Measurements from ENCODE around the gene LIFR. TPM values are rescaled to one million over a fixed set of nuclear protein-coding genes. Genes with fewer than 3 reads are reported as not detected.

Gene LIFR
- total and polyA plus RNA-seq, 2 of the 4 experiments (the other 2 are of a cell fraction), result 1.9 to 10.4 TPM

DNA sequence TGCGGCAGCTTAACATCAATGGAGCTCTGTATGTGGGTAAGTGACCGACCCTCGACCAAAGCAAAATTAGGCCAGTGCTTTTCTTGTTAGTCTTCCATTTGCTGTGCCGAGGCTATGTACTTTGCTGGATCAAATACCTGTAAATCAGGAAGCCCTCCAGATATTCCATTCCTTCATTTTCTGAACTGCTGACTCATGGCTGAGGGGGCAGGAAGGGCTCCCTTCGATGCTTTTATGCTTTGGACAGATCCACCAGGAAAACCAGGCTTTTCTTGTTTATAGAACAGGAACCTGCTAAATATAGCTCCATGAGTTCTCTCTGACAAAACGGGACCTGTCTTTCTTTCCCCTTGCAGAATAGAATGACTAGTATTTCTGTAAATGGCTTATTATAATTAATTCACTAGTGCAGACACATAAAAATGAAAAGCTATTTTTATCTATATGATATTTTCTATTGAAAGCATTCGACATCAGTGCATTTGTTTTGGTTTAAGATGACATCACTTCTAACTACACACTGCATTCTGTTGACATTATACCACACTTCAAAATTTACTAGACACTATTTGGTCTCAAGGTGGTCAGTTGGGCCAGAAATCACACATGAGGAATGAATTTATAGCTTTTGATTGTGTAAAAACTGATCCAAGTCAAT, 93.3 kb downstream of the LIFR start:
- no peak overlapping the region for H3K9ac ChIP-seq (ENCODE audit: low read depth, low read length)
- intact Hi-C loops (cut with micrococcal nuclease), result no loop called here
- H4K20me1 ChIP-seq (ENCODE audit: insufficient read depth, low read length), result peaks cover 5% of the 10 kb centered on the region
- H3K4ac ChIP-seq (ENCODE audit: low read depth, low read length), result peak overlapping the region; percentile 65
- H4K5ac ChIP-seq (ENCODE audit: low read depth, low read length), result no peak overlapping the region
- no peak overlapping the region for H2AK9ac ChIP-seq (replicated peaks; ENCODE audit: low read depth, low read length, poor library complexity)
- peak overlapping the region; percentile 22 for H3K23ac ChIP-seq (ENCODE audit: low read depth, low read length)
- peak overlapping the region; percentile 75 for H2AFZ ChIP-seq (replicated peaks; ENCODE audit: low read length, poor library complexity)
- in situ Hi-C loops (cut with MboI; ENCODE audit: low sequenced_read_pairs), result no loop called here
- H3K79me1 ChIP-seq (ENCODE audit: low read depth in 1 of 2, low read length in 2 of 2), result peaks cover 0 to 5% of the 10 kb centered on the region in 2 experiments; a peak in 1 of 4 replicates
- peak overlapping the region; percentile 66 for H2BK120ac ChIP-seq (ENCODE audit: low read depth, low read length)
- no TSS peak for BruUV-seq (replicated peaks)
- no peak overlapping the region for H2BK5ac ChIP-seq (ENCODE audit: low read depth, low read length, poor library complexity, severe bottlenecking)
- peak overlapping the region; percentile 70 for H3K14ac ChIP-seq (replicated peaks; ENCODE audit: low read depth, low read length)
- peak overlapping the region; percentile 80 for H2AK5ac ChIP-seq (ENCODE audit: low read depth, low read length)
- H3K56ac ChIP-seq (ENCODE audit: extremely low read depth, insufficient read depth, low read length), result peak overlapping the region; percentile 53; the same call in 1 of the 2 replicates
- H4K8ac ChIP-seq (ENCODE audit: low read depth in 2 of 2, low read length in 2 of 2), result peak overlapping the region in 1 of 2 experiments; percentile 63; a peak in 1 of 4 replicates
- H2BK20ac ChIP-seq (ENCODE audit: low read depth, low read length), result peak overlapping the region; percentile 91
- peak; percentile 65 for DNase-seq
- peaks cover 39% of the 10 kb centered on the region for H3K4me1 ChIP-seq (ENCODE audit: control insufficient read depth, insufficient read depth, low read length)
- 100% methylated on average over 1 of the region's 7 CpGs; no CpG with 5 or more reads in 1 of the 2 experiments for WGBS, 2 experiments (ENCODE audit: extremely low coverage in 2 of 2, insufficient read length in 1 of 2)
- H3K4me2 ChIP-seq (ENCODE audit: low read depth, low read length), result no peak overlapping the region
- H3K9me1 ChIP-seq (ENCODE audit: insufficient read depth, low read length), result peaks cover 32% of the 10 kb centered on the region
- ATAC-seq (ENCODE audit: low read depth), result 0 out of 2 replicates have a peak, but pooled peaks have one; percentile 4
- dilution Hi-C loops (cut with HindIII; ENCODE audit: low sequenced_read_pairs, unreplicated experiment), result no loop called here
- H4K91ac ChIP-seq (ENCODE audit: insufficient read depth, low read depth, low read length), result peak overlapping the region; percentile 13; the same call in 1 of the 2 replicates
- peak overlapping the region; percentile 94; the same call in 1 of the 3 replicates for H2BK15ac ChIP-seq (ENCODE audit: low read depth, low read length)
- TF ChIP-seq CHD1 (IDR thresholded peaks at IDR 0.05; ENCODE audit: low read depth, low read length) (no peak), POLR2A (IDR thresholded peaks at IDR 0.05; ENCODE audit: low read depth, low read length) (no peak), RFX5 (IDR thresholded peaks at IDR 0.05; ENCODE audit: low read depth, low read length) (no peak), MAFK (IDR thresholded peaks at IDR 0.05; ENCODE audit: low read depth, low read length) (peak; percentile 61), RAD21 (IDR thresholded peaks at IDR 0.05; ENCODE audit: low read length) (no peak), MAZ (IDR thresholded peaks at IDR 0.05; ENCODE audit: borderline replicate concordance, low read depth, low read length) (no peak), NFE2L2 (IDR thresholded peaks at IDR 0.05; ENCODE audit: low read depth, low read length) (peak; percentile 87), MXI1 (IDR thresholded peaks at IDR 0.05; ENCODE audit: borderline replicate concordance, low read depth, low read length) (no peak)
- TF ChIP-seq, protein P1, sequence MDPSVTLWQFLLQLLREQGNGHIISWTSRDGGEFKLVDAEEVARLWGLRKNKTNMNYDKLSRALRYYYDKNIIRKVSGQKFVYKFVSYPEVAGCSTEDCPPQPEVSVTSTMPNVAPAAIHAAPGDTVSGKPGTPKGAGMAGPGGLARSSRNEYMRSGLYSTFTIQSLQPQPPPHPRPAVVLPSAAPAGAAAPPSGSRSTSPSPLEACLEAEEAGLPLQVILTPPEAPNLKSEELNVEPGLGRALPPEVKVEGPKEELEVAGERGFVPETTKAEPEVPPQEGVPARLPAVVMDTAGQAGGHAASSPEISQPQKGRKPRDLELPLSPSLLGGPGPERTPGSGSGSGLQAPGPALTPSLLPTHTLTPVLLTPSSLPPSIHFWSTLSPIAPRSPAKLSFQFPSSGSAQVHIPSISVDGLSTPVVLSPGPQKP (IDR thresholded peaks at IDR 0.05; ENCODE audit: borderline replicate concordance, low read depth, low read length), result no peak
- TF ChIP-seq, protein P2, sequence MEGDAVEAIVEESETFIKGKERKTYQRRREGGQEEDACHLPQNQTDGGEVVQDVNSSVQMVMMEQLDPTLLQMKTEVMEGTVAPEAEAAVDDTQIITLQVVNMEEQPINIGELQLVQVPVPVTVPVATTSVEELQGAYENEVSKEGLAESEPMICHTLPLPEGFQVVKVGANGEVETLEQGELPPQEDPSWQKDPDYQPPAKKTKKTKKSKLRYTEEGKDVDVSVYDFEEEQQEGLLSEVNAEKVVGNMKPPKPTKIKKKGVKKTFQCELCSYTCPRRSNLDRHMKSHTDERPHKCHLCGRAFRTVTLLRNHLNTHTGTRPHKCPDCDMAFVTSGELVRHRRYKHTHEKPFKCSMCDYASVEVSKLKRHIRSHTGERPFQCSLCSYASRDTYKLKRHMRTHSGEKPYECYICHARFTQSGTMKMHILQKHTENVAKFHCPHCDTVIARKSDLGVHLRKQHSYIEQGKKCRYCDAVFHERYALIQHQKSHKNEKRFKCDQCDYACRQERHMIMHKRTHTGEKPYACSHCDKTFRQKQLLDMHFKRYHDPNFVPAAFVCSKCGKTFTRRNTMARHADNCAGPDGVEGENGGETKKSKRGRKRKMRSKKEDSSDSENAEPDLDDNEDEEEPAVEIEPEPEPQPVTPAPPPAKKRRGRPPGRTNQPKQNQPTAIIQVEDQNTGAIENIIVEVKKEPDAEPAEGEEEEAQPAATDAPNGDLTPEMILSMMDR (conservative IDR thresholded peaks at IDR 0.05; ENCODE audit: low read depth, low read length), result no peak
- H3K18ac ChIP-seq (ENCODE audit: low read depth, low read length), result no peak overlapping the region
- no peak overlapping the region for H3K4me3 ChIP-seq (ENCODE audit: insufficient read depth, low read depth, low read length)
- ChIA-PET CTCF (interaction anchor here (0.7 to 2.6 kb wide), 3 partner anchors 9 to 347 kb away, joined by 3 to 14 read pairs (median 4); no protein-coding TSS in a partner anchor), POLR2A (ENCODE audit: unreplicated experiment) (no interaction called here)
- H3K27ac ChIP-seq (ENCODE audit: insufficient read depth, low read length), result peak overlapping the region; percentile 5; the same call in 1 of the 2 replicates
- H3K36me3 ChIP-seq (ENCODE audit: control insufficient read depth, insufficient read depth, low read length), result no peaks in the 10 kb centered on the region
- no peaks in the 10 kb centered on the region for H3K9me3 ChIP-seq (ENCODE audit: control insufficient read depth, insufficient read depth, low read length)
- no peaks in the 10 kb centered on the region for H3K27me3 ChIP-seq (ENCODE audit: control insufficient read depth, insufficient read depth, low read length)
